PC-3 (cell line): ENCODE data around the gene TEX29.

Experiments used
- CTCF ChIP-seq: fragments of 300-600 bp; sonication (generic); conservative IDR thresholded peaks from 2 replicates; pipeline ENCODE4 v1.5.1; 2017; ENCODE audit warnings: antibody characterized with exemption, low read depth, mild to moderate bottlenecking, low read length
- EZH2 ChIP-seq: fragments of 300-600 bp; sonication (generic); IDR thresholded peaks from one replicate; pipeline ENCODE4 v1.6.1; 2017; ENCODE audit warnings: antibody characterized with exemption, mild to moderate bottlenecking, low read length; ENCODE audit not compliant: unreplicated experiment
- EZH2phosphoT487 ChIP-seq: fragments of 300-600 bp; sonication (generic); IDR thresholded peaks from 2 replicates; pipeline ENCODE4 v1.6.1; 2018; ENCODE audit warnings: mild to moderate bottlenecking, antibody characterized with exemption, low read length, borderline replicate concordance

GRCh38 chr13:111322001-111322915 lies 1.8 kb downstream of the TEX29 start:
- TF ChIP-seq CTCF (no peak), EZH2 (no peak), EZH2phosphoT487 (no peak)
